GM19239 (cell line): Measurements from ENCODE around the gene RGS21.

Experiments
- DNase-seq: peaks from one replicate; pipeline ENCODE4 v3.0.0; 2011; ENCODE audit warnings: low spot score; ENCODE audit not compliant: insufficient read length
- FAIRE-seq: peaks from 2 replicates; lab custom pipeline; 2011; peaks lifted over from hg19 to GRCh38; lab: Jason Lieb, UNC

The RGS21 gene

GRCh38 chr1:192376374-192376773 is 59.6 kb downstream of the RGS21 start:
- DNase-seq (no peak), FAIRE-seq (no peak)

- FAIRE-seq (no peak), DNase-seq (no peak)
These were observed 61.5 kb downstream of the RGS21 start for GRCh38 chr1:192378276-192378675.

GRCh38 chr1:192378878-192379277 is 62.1 kb downstream of the RGS21 start:
- FAIRE-seq (no peak), DNase-seq (no peak)

- no peak for DNase-seq
- no peak for FAIRE-seq
These were observed 62.8 kb downstream of the RGS21 start for GRCh38 chr1:192379554-192379953.

- FAIRE-seq (no peak), DNase-seq (no peak)
These were observed 66.0 kb downstream of the RGS21 start for GRCh38 chr1:192382758-192383157.

- no peak for FAIRE-seq
These were observed 69.4 kb downstream of the RGS21 start for GRCh38 chr1:192386051-192386650.

GRCh38 chr1:192395211-192395610 is 78.4 kb downstream of the RGS21 start:
- DNase-seq (no peak), FAIRE-seq (no peak)

More at GRCh38 chr1:192386051-192386650, 69.4 kb downstream of the RGS21 start:
- no peak for DNase-seq

- FAIRE-seq: no peak
- DNase-seq: no peak
These were observed 79.1 kb downstream of the RGS21 start for GRCh38 chr1:192395895-192396294.

- no peak for FAIRE-seq
- DNase-seq: no peak
These were observed 82.4 kb downstream of the RGS21 start for GRCh38 chr1:192399161-192399560.

GRCh38 chr1:192401825-192402224 is 85.0 kb downstream of the RGS21 start:
- DNase-seq (no peak), FAIRE-seq (no peak)

- DNase-seq (no peak), FAIRE-seq (no peak)
These were observed 85.8 kb downstream of the RGS21 start for GRCh38 chr1:192402571-192402970.

GRCh38 chr1:192407206-192407605 is 90.4 kb downstream of the RGS21 start:
- no peak for DNase-seq
- FAIRE-seq: no peak
